ENCODE results near the gene PTPRU.

The PTPRU gene

GRCh38 chr1:29248409-29248808, 12.1 kb downstream of the PTPRU start:
- ChIA-PET POLR2A (no interaction called here), CTCF (no interaction called here)
- TF ChIP-seq ELF4 (IDR thresholded peaks at IDR 0.05) (no peak), BHLHE40 (IDR thresholded peaks at IDR 0.05; ENCODE audit: borderline replicate concordance) (no peak), ARNT (IDR thresholded peaks at IDR 0.05) (no peak), LEF1 (IDR thresholded peaks at IDR 0.05; ENCODE audit: borderline replicate concordance) (no peak), ZNF384 (IDR thresholded peaks at IDR 0.05) (no peak), HDGF (IDR thresholded peaks at IDR 0.05; ENCODE audit: borderline replicate concordance) (no peak), CTBP1 (IDR thresholded peaks at IDR 0.05; ENCODE audit: borderline replicate concordance) (no peak)
- DNase-seq (ENCODE audit: extremely low spot score), result no peak

GRCh38 chr1:29249170-29249691, 12.9 kb downstream of the PTPRU start:
- POLR2A ChIA-PET, result no interaction called here
- DNase-seq (ENCODE audit: extremely low spot score), result no peak
- no peak for TF ChIP-seq BHLHE40 (IDR thresholded peaks at IDR 0.05; ENCODE audit: borderline replicate concordance)
- no peak for TF ChIP-seq LEF1 (IDR thresholded peaks at IDR 0.05; ENCODE audit: borderline replicate concordance)
- no peak for TF ChIP-seq FOXK2 (IDR thresholded peaks at IDR 0.05)
- TF ChIP-seq PKNOX1 (IDR thresholded peaks at IDR 0.05), result no peak
- TF ChIP-seq FOXM1 (IDR thresholded peaks at IDR 0.05; ENCODE audit: borderline replicate concordance), result no peak
- no peak for TF ChIP-seq CTBP1 (IDR thresholded peaks at IDR 0.05; ENCODE audit: borderline replicate concordance)
- TF ChIP-seq ARNT (IDR thresholded peaks at IDR 0.05), result no peak
- no peak for TF ChIP-seq ZNF384 (IDR thresholded peaks at IDR 0.05)
- no peak for TF ChIP-seq FOXA1 (IDR thresholded peaks at IDR 0.05)
- TF ChIP-seq NFRKB (IDR thresholded peaks at IDR 0.05), result no peak
- no peak for TF ChIP-seq HDGF (IDR thresholded peaks at IDR 0.05; ENCODE audit: borderline replicate concordance)
- no peak for TF ChIP-seq SUZ12 (IDR thresholded peaks at IDR 0.05)
- TF ChIP-seq L3MBTL2 (conservative IDR thresholded peaks at IDR 0.05), result no peak
- TF ChIP-seq TARDBP (IDR thresholded peaks at IDR 0.05), result no peak
- TF ChIP-seq ELF4 (IDR thresholded peaks at IDR 0.05), result no peak
- no peak for TF ChIP-seq SP1 (IDR thresholded peaks at IDR 0.05)
- CTCF ChIA-PET, result no interaction called here

- ChIA-PET CTCF (interaction anchor here (1.4 kb wide), 1 partner anchor 9 kb away, joined by 3 read pairs; no protein-coding TSS in a partner anchor), POLR2A (no interaction called here)
- DNase-seq (ENCODE audit: extremely low spot score), result no peak
- TF ChIP-seq LEF1 (IDR thresholded peaks at IDR 0.05; ENCODE audit: borderline replicate concordance) (no peak), SP1 (IDR thresholded peaks at IDR 0.05) (no peak), ELF4 (IDR thresholded peaks at IDR 0.05) (no peak), TARDBP (IDR thresholded peaks at IDR 0.05) (no peak), FOXM1 (IDR thresholded peaks at IDR 0.05; ENCODE audit: borderline replicate concordance) (no peak), ARNT (IDR thresholded peaks at IDR 0.05) (no peak), BHLHE40 (IDR thresholded peaks at IDR 0.05; ENCODE audit: borderline replicate concordance) (no peak), FOXK2 (IDR thresholded peaks at IDR 0.05) (no peak), SUZ12 (IDR thresholded peaks at IDR 0.05) (no peak), PKNOX1 (IDR thresholded peaks at IDR 0.05) (no peak), ZNF384 (IDR thresholded peaks at IDR 0.05) (no peak), L3MBTL2 (conservative IDR thresholded peaks at IDR 0.05) (no peak), CTBP1 (IDR thresholded peaks at IDR 0.05; ENCODE audit: borderline replicate concordance) (no peak), FOXA1 (IDR thresholded peaks at IDR 0.05) (no peak), HDGF (IDR thresholded peaks at IDR 0.05; ENCODE audit: borderline replicate concordance) (no peak), NFRKB (IDR thresholded peaks at IDR 0.05) (no peak)
These were observed 13.7 kb downstream of the PTPRU start for GRCh38 chr1:29249951-29250581.

- TF ChIP-seq TARDBP (IDR thresholded peaks at IDR 0.05) (no peak), ZNF384 (IDR thresholded peaks at IDR 0.05) (no peak), BHLHE40 (IDR thresholded peaks at IDR 0.05; ENCODE audit: borderline replicate concordance) (no peak), FOXA1 (IDR thresholded peaks at IDR 0.05) (no peak), ARNT (IDR thresholded peaks at IDR 0.05) (no peak), ELF4 (IDR thresholded peaks at IDR 0.05) (no peak), L3MBTL2 (conservative IDR thresholded peaks at IDR 0.05) (no peak), FOXK2 (IDR thresholded peaks at IDR 0.05) (no peak), LEF1 (IDR thresholded peaks at IDR 0.05; ENCODE audit: borderline replicate concordance) (no peak), SUZ12 (IDR thresholded peaks at IDR 0.05) (no peak), HDGF (IDR thresholded peaks at IDR 0.05; ENCODE audit: borderline replicate concordance) (no peak), CTBP1 (IDR thresholded peaks at IDR 0.05; ENCODE audit: borderline replicate concordance) (no peak), NFRKB (IDR thresholded peaks at IDR 0.05) (no peak), PKNOX1 (IDR thresholded peaks at IDR 0.05) (no peak), FOXM1 (IDR thresholded peaks at IDR 0.05; ENCODE audit: borderline replicate concordance) (no peak), SP1 (IDR thresholded peaks at IDR 0.05) (no peak)
- CTCF ChIA-PET, result interaction anchor here (1.4 kb wide), 1 partner anchor 11 kb away, joined by 3 read pairs; no protein-coding TSS in a partner anchor
- POLR2A ChIA-PET, result no interaction called here
- DNase-seq (ENCODE audit: extremely low spot score), result no peak
These were observed 15.1 kb downstream of the PTPRU start for GRCh38 chr1:29251164-29252124.

- ChIA-PET POLR2A (no interaction called here), CTCF (no interaction called here)
- TF ChIP-seq HDGF (IDR thresholded peaks at IDR 0.05; ENCODE audit: borderline replicate concordance) (no peak), SP1 (IDR thresholded peaks at IDR 0.05) (no peak), FOXK2 (IDR thresholded peaks at IDR 0.05) (no peak), BHLHE40 (IDR thresholded peaks at IDR 0.05; ENCODE audit: borderline replicate concordance) (no peak), PKNOX1 (IDR thresholded peaks at IDR 0.05) (no peak), NFRKB (IDR thresholded peaks at IDR 0.05) (no peak), FOXM1 (IDR thresholded peaks at IDR 0.05; ENCODE audit: borderline replicate concordance) (no peak), ELF4 (IDR thresholded peaks at IDR 0.05) (no peak), L3MBTL2 (conservative IDR thresholded peaks at IDR 0.05) (no peak), TARDBP (IDR thresholded peaks at IDR 0.05) (no peak), ARNT (IDR thresholded peaks at IDR 0.05) (no peak), LEF1 (IDR thresholded peaks at IDR 0.05; ENCODE audit: borderline replicate concordance) (no peak), ZNF384 (IDR thresholded peaks at IDR 0.05) (no peak)
- DNase-seq (ENCODE audit: extremely low spot score), result no peak
These were observed 16.9 kb downstream of the PTPRU start for GRCh38 chr1:29253180-29253579.

All from HEK293T (cell line).